ENCODE data around the gene AMPD2. TPM values are rescaled to one million over a fixed set of nuclear protein-coding genes. Genes with fewer than 3 reads are reported as not detected.

Gene AMPD2
- polyA plus RNA-seq, 2 of the 4 experiments (the other 2 are of a cell fraction) = 19.3 to 47.2 TPM

GRCh38 chr1:109643385-109644230, 24.0 kb downstream of the AMPD2 start:
- TF ChIP-seq SMC3 (IDR thresholded peaks at IDR 0.05) (peak; percentile 75), MYC (IDR thresholded peaks at IDR 0.05; ENCODE audit: borderline replicate concordance, low read length) (no peak), ZSCAN20 (CRISPR knock-in tag; IDR thresholded peaks at IDR 0.05) (no peak), HOXB13 (CRISPR knock-in tag; IDR thresholded peaks at IDR 0.05; ENCODE audit: low read depth) (no peak), E2F6 (IDR thresholded peaks at IDR 0.05; ENCODE audit: borderline replicate concordance, low read depth) (no peak), ATOH8 (CRISPR knock-in tag; IDR thresholded peaks at IDR 0.05; ENCODE audit: low read depth) (no peak), RNF2 (IDR thresholded peaks at IDR 0.05; ENCODE audit: borderline replicate concordance, low read depth) (no peak), NFE2L2 (conservative IDR thresholded peaks at IDR 0.05; ENCODE audit: low read length) (no peak), CEBPB (IDR thresholded peaks at IDR 0.05) (no peak), EP300 (IDR thresholded peaks at IDR 0.05) (no peak), HOXB5 (CRISPR knock-in tag; IDR thresholded peaks at IDR 0.05) (no peak), RAD21 (conservative IDR thresholded peaks at IDR 0.05 in 1 of 2, IDR thresholded peaks at IDR 0.05 in 1 of 2) (peak; percentile 67 to 74), JUN (IDR thresholded peaks at IDR 0.05) (no peak), SREBF2 (IDR thresholded peaks at IDR 0.05) (no peak), POLR2AphosphoS2 (conservative IDR thresholded peaks at IDR 0.05; ENCODE audit: low read length) (no peak), CTCF (IDR thresholded peaks at IDR 0.05) (peak; percentile 76), CBX2 (IDR thresholded peaks at IDR 0.05; ENCODE audit: borderline replicate concordance, low read depth) (no peak)
- H3K4me3 ChIP-seq = no peak overlapping the region
- H3K4me1 ChIP-seq = peaks cover 9% of the 10 kb centered on the region; the same call in 2 of the 3 replicates
- ChIA-PET POLR2A (no interaction called here), CTCF (interaction anchor here (0.7 to 21.4 kb wide), 17 partner anchors 9 to 368 kb away, joined by 3 to 295 read pairs (median 4); partner anchors contain the start of genes GNAI3 and GSTM4)
- WGBS (ENCODE audit: missing lambda C conversion rate) = 53% methylated on average over 18 of the region's 32 CpGs
- H3K4me2 ChIP-seq = peak overlapping the region; percentile 71
- peak overlapping the region; percentile 73 to 80 for H3K27ac ChIP-seq
- DNase-seq (ENCODE audit: low read depth in 1 of 2, low spot score in 1 of 2) (peak; percentile 59 to 75), FAIRE-seq (no peak), ATAC-seq (peak; percentile 96 to 98)
- H3K9me3 ChIP-seq = no peaks in the 10 kb centered on the region

GRCh38 chr1:109644670-109645069, 25.0 kb downstream of the AMPD2 start:
- H3K4me2 ChIP-seq = no peak overlapping the region
- ChIA-PET POLR2A (no interaction called here), CTCF (interaction anchor here (0.7 to 21.4 kb wide), 5 partner anchors 9 to 366 kb away, joined by 3 to 295 read pairs (median 73); partner anchors contain the start of gene GSTM4)
- no peaks in the 10 kb centered on the region for H3K9me3 ChIP-seq
- TF ChIP-seq EP300 (IDR thresholded peaks at IDR 0.05) = no peak
- TF ChIP-seq POLR2A (IDR thresholded peaks at IDR 0.05; ENCODE audit: low read length) = no peak
- no peak for TF ChIP-seq CTCF (IDR thresholded peaks at IDR 0.05)
- no peak for TF ChIP-seq CHD4 (IDR thresholded peaks at IDR 0.05; ENCODE audit: borderline replicate concordance)
- no peak for TF ChIP-seq NR3C1 (IDR thresholded peaks at IDR 0.05)
- no peak for TF ChIP-seq RFX5 (IDR thresholded peaks at IDR 0.05)
- no peak for TF ChIP-seq CEBPB (IDR thresholded peaks at IDR 0.05)
- no peak for TF ChIP-seq JUNB (IDR thresholded peaks at IDR 0.05)
- TF ChIP-seq CBX2 (IDR thresholded peaks at IDR 0.05; ENCODE audit: borderline replicate concordance, low read depth) = no peak
- no peak for TF ChIP-seq PHF8 (IDR thresholded peaks at IDR 0.05; ENCODE audit: borderline replicate concordance, low read depth)
- no peak overlapping the region for H3K27ac ChIP-seq
- H3K4me3 ChIP-seq = no peak overlapping the region
- DNase-seq (ENCODE audit: low read depth in 1 of 2, low spot score in 1 of 2) (no peak), FAIRE-seq (no peak), ATAC-seq (no peak)
- H3K4me1 ChIP-seq = peaks cover 13% of the 10 kb centered on the region; the same call in 2 of the 3 replicates
- no CpG with 5 or more reads among the region's 10 CpGs for WGBS (ENCODE audit: missing lambda C conversion rate)
